ENCODE results near the gene GRPEL1.

GRPEL1 gene

DNA sequence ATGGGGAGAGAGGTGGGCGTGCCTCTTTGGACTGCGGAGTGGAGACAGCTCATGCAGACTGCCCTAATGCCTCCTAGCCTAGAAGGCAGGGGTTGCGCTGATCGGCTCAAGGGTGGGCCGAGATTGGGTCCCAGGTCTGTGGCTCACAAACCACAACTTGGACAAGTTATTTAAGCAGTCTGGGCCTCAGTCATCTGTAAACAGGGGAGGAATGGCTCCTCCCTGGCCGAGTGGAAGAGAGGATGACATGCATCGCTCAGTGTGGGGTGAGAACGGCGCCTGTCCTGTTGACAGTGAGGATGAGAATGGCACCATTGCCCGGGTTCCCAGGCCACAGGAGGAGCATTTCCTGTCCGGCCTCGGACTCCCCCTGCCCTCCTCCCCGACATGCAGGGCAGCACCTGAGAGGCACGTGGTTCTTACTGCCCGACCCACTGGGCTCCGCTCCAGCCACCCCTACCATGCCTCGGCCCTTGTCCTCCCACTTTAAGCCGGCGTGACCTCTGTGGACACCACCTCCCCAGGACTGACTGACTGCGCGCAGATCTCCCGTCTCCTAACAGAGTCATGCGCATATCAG is 40.3 kb upstream of the GRPEL1 start:
- H3K27ac ChIP-seq (ENCODE audit: low read length, poor library complexity, severe bottlenecking) = no peak overlapping the region
- no peaks in the 10 kb centered on the region for H3K36me3 ChIP-seq (ENCODE audit: control insufficient read depth in 1 of 2, insufficient read depth in 2 of 2, low read depth in 1 of 2, low read length in 2 of 2)
- no peaks in the 10 kb centered on the region for H3K79me1 ChIP-seq (replicated peaks; ENCODE audit: low read length, poor library complexity, severe bottlenecking)
- whole genome bisulfite sequencing = 89% methylated on average over 23 of the region's 23 CpGs
- peaks cover 0 to 6% of the 10 kb centered on the region in 2 experiments for H3K27me3 ChIP-seq (ENCODE audit: control insufficient read depth in 1 of 2, insufficient read depth in 1 of 2, low read length in 2 of 2)
- H2AFZ ChIP-seq (ENCODE audit: low read depth, low read length) = no peak overlapping the region
- no peak overlapping the region for H4K8ac ChIP-seq (ENCODE audit: low read length)
- no peak for DNase-seq
- H2BK120ac ChIP-seq (ENCODE audit: low read depth, low read length) = no peak overlapping the region
- H4K91ac ChIP-seq (ENCODE audit: low read length) = no peak overlapping the region
- H3K14ac ChIP-seq (ENCODE audit: low read length in 2 of 2) = no peak overlapping the region
- no peak overlapping the region for H2BK12ac ChIP-seq (ENCODE audit: low read length in 2 of 2)
- H3K4me2 ChIP-seq (ENCODE audit: low read length, poor library complexity, severe bottlenecking) = no peak overlapping the region
- H3K18ac ChIP-seq (ENCODE audit: low read depth in 1 of 2, low read length in 2 of 2) = no peak overlapping the region
- peaks cover 8% of the 10 kb centered on the region for H3K4me1 ChIP-seq (ENCODE audit: control insufficient read depth, insufficient read depth, low read depth, low read length)
- H3K4ac ChIP-seq (ENCODE audit: low read depth in 1 of 2, low read length in 2 of 2) = no peak overlapping the region
- H3K23ac ChIP-seq (ENCODE audit: low read length in 2 of 2) = no peak overlapping the region
- no peak overlapping the region for H3K4me3 ChIP-seq (ENCODE audit: insufficient read depth in 1 of 2, low read depth in 1 of 2, low read length in 2 of 2)
- H3K9me3 ChIP-seq (ENCODE audit: control insufficient read depth, low read length) = no peaks in the 10 kb centered on the region
- no peak overlapping the region for H2AK5ac ChIP-seq (ENCODE audit: low read length, severe bottlenecking)
- no peak overlapping the region for H2BK5ac ChIP-seq (ENCODE audit: low read depth, low read length, poor library complexity, severe bottlenecking)
- no peak overlapping the region for H2BK15ac ChIP-seq (ENCODE audit: low read depth, poor library complexity, severe bottlenecking)
- H3K9ac ChIP-seq (ENCODE audit: low read length) = no peak overlapping the region

DNA sequence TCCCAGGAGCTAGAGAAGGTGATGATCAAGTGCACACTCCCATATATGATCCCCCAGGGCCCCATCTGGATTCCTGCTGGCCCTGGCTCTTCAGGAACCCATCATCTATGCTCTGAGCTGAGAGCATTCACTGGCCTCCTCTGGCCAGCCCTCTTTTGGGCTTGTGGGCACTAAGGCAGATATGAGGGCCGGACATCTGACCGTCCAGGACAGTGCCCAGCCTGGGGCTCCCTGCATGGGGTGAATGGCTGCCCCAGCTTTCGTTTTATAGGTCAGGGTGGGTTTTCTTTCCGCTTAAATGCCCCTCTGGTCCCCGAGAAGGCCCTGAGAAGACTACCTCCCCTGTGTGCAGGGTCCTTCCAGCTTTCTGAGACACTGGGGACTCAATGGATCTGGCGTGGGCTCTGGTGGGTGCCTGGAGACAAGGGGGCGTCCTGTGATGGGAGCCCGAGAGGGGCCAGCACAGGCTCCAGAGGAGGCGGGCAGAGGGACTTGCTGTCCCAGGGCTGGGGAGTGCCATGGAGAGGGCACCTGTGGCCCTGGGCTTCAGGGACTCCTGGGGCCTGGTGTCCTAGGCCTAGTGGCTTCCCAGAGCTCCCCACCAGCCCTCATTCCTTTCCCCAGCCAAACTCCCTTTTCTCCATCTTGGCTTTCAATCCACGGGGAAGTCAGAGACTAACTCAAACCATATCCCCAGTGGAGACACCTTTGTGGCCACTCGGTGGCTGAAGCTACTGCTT is 39.5 kb upstream of the GRPEL1 start:
- H2BK12ac ChIP-seq (ENCODE audit: low read length in 2 of 2) = no peak overlapping the region
- H4K91ac ChIP-seq (ENCODE audit: low read length) = no peak overlapping the region
- WGBS = 86% methylated on average over 10 of the region's 11 CpGs
- H2BK5ac ChIP-seq (ENCODE audit: low read depth, low read length, poor library complexity, severe bottlenecking) = no peak overlapping the region
- no peak overlapping the region for H3K18ac ChIP-seq (ENCODE audit: low read depth in 1 of 2, low read length in 2 of 2)
- H3K4me2 ChIP-seq (ENCODE audit: low read length, poor library complexity, severe bottlenecking) = no peak overlapping the region
- no peaks in the 10 kb centered on the region for H3K36me3 ChIP-seq (ENCODE audit: control insufficient read depth in 1 of 2, insufficient read depth in 2 of 2, low read depth in 1 of 2, low read length in 2 of 2)
- no peak for DNase-seq
- no peak overlapping the region for H4K8ac ChIP-seq (ENCODE audit: low read length)
- H3K79me1 ChIP-seq (replicated peaks; ENCODE audit: low read length, poor library complexity, severe bottlenecking) = no peaks in the 10 kb centered on the region
- no peak overlapping the region for H3K4me3 ChIP-seq (ENCODE audit: insufficient read depth in 1 of 2, low read depth in 1 of 2, low read length in 2 of 2)
- H2AFZ ChIP-seq (ENCODE audit: low read depth, low read length) = no peak overlapping the region
- H2AK5ac ChIP-seq (ENCODE audit: low read length, severe bottlenecking) = no peak overlapping the region
- H3K9ac ChIP-seq (ENCODE audit: low read length) = no peak overlapping the region
- H3K4me1 ChIP-seq (ENCODE audit: control insufficient read depth, insufficient read depth, low read depth, low read length) = peaks cover 13% of the 10 kb centered on the region
- H3K27me3 ChIP-seq (ENCODE audit: control insufficient read depth in 1 of 2, insufficient read depth in 1 of 2, low read length in 2 of 2) = peaks cover 0 to 6% of the 10 kb centered on the region in 2 experiments
- no peaks in the 10 kb centered on the region for H3K9me3 ChIP-seq (ENCODE audit: control insufficient read depth, low read length)
- no peak overlapping the region for H3K4ac ChIP-seq (ENCODE audit: low read depth in 1 of 2, low read length in 2 of 2)
- no peak overlapping the region for H2BK120ac ChIP-seq (ENCODE audit: low read depth, low read length)
- H3K14ac ChIP-seq (ENCODE audit: low read length in 2 of 2) = no peak overlapping the region
- no peak overlapping the region for H2BK15ac ChIP-seq (ENCODE audit: low read depth, poor library complexity, severe bottlenecking)
- no peak overlapping the region for H3K23ac ChIP-seq (ENCODE audit: low read length in 2 of 2)
- H3K27ac ChIP-seq (ENCODE audit: low read length, poor library complexity, severe bottlenecking) = no peak overlapping the region

DNA sequence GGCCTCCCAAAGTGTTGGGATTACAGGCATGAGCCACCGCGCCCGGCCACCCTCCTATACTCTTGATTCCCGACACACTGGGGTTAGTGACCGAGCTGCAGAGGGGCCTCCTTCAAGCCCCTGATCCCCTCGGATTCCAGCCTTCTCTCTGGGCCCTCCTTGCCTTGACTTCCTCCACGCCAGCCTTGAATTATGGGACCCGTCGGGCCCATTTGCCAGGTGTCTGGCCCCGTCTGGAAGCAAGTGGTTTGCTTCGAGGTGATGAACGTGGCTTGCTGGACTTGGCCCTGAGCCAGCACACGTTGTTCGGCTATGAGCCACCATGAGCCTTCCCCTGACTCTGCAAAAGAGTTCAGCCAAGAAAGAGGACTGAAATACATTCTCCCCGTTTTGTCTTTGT is 37.4 kb upstream of the GRPEL1 start:
- Histone ChIP-seq H3K79me1 (replicated peaks; ENCODE audit: low read length, poor library complexity, severe bottlenecking) (no peaks in the 10 kb centered on the region), H3K4me3 (ENCODE audit: insufficient read depth in 1 of 2, low read depth in 1 of 2, low read length in 2 of 2) (no peak overlapping the region), H3K23ac (ENCODE audit: low read length in 2 of 2) (no peak overlapping the region), H4K8ac (ENCODE audit: low read length) (no peak overlapping the region), H3K4me1 (ENCODE audit: control insufficient read depth, insufficient read depth, low read depth, low read length) (peaks cover 20% of the 10 kb centered on the region), H2AFZ (ENCODE audit: low read depth, low read length) (no peak overlapping the region), H3K27me3 (ENCODE audit: control insufficient read depth in 1 of 2, insufficient read depth in 1 of 2, low read length in 2 of 2) (peaks cover 0 to 4% of the 10 kb centered on the region in 2 experiments), H2BK5ac (ENCODE audit: low read depth, low read length, poor library complexity, severe bottlenecking) (no peak overlapping the region), H3K36me3 (ENCODE audit: control insufficient read depth in 1 of 2, insufficient read depth in 2 of 2, low read depth in 1 of 2, low read length in 2 of 2) (no peaks in the 10 kb centered on the region), H4K91ac (ENCODE audit: low read length) (no peak overlapping the region), H3K9me3 (ENCODE audit: control insufficient read depth, low read length) (no peaks in the 10 kb centered on the region), H3K18ac (ENCODE audit: low read depth in 1 of 2, low read length in 2 of 2) (no peak overlapping the region), H3K14ac (ENCODE audit: low read length in 2 of 2) (no peak overlapping the region), H2AK5ac (ENCODE audit: low read length, severe bottlenecking) (no peak overlapping the region), H2BK12ac (ENCODE audit: low read length in 2 of 2) (no peak overlapping the region), H3K4ac (ENCODE audit: low read depth in 1 of 2, low read length in 2 of 2) (no peak overlapping the region), H3K27ac (ENCODE audit: low read length, poor library complexity, severe bottlenecking) (no peak overlapping the region), H2BK120ac (ENCODE audit: low read depth, low read length) (no peak overlapping the region), H2BK15ac (ENCODE audit: low read depth, poor library complexity, severe bottlenecking) (no peak overlapping the region), H3K9ac (ENCODE audit: low read length) (no peak overlapping the region), H3K4me2 (ENCODE audit: low read length, poor library complexity, severe bottlenecking) (no peak overlapping the region)
- no peak for DNase-seq
- WGBS = 82% methylated on average over 15 of the region's 15 CpGs

DNA sequence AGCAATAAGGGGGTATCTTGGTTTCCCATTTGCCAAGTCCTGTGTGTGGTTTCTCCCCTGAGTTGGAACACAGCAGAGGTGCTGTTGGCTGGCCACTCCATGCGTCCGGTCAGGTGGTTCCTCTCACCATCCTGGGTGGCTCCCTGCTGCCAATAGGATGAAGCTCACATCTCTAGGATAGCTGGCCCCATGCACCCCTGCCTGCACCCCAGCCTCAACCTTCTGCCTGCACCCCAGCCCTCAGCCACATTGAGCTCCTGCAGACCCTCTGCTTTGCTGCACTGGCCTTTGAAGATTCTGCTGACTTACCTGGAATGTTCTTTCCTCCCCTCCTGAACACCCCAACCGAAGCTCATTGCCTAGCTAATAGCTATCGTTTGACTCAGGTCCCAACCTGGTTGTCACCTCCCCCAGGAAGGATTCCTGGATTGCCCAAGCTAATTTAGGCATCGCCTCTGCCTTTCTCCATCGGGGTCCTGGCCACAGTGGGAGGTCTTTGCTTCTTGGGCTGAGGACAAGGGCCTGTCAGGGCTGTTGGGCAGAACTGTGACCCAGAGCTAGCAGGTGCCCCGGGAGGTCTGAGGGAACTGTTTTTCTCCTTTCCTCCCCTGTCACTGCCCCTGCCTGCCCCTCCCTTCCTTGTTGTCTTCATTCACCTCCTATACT is 36.6 kb upstream of the GRPEL1 start:
- no peak overlapping the region for H2BK5ac ChIP-seq (ENCODE audit: low read depth, low read length, poor library complexity, severe bottlenecking)
- H2BK120ac ChIP-seq (ENCODE audit: low read depth, low read length) = no peak overlapping the region
- H2AFZ ChIP-seq (ENCODE audit: low read depth, low read length) = no peak overlapping the region
- no peak overlapping the region for H2AK5ac ChIP-seq (ENCODE audit: low read length, severe bottlenecking)
- H3K14ac ChIP-seq (ENCODE audit: low read length in 2 of 2) = no peak overlapping the region
- 82% methylated on average over 7 of the region's 7 CpGs for WGBS
- no peak overlapping the region for H2BK12ac ChIP-seq (ENCODE audit: low read length in 2 of 2)
- no peak overlapping the region for H3K23ac ChIP-seq (ENCODE audit: low read length in 2 of 2)
- no peaks in the 10 kb centered on the region for H3K9me3 ChIP-seq (ENCODE audit: control insufficient read depth, low read length)
- H3K4me3 ChIP-seq (ENCODE audit: insufficient read depth in 1 of 2, low read depth in 1 of 2, low read length in 2 of 2) = no peak overlapping the region
- H3K27ac ChIP-seq (ENCODE audit: low read length, poor library complexity, severe bottlenecking) = no peak overlapping the region
- no peak overlapping the region for H3K4ac ChIP-seq (ENCODE audit: low read depth in 1 of 2, low read length in 2 of 2)
- no peak overlapping the region for H3K4me2 ChIP-seq (ENCODE audit: low read length, poor library complexity, severe bottlenecking)
- peaks cover 0 to 4% of the 10 kb centered on the region in 2 experiments for H3K27me3 ChIP-seq (ENCODE audit: control insufficient read depth in 1 of 2, insufficient read depth in 1 of 2, low read length in 2 of 2)
- no peak overlapping the region for H3K18ac ChIP-seq (ENCODE audit: low read depth in 1 of 2, low read length in 2 of 2)
- no peaks in the 10 kb centered on the region for H3K36me3 ChIP-seq (ENCODE audit: control insufficient read depth in 1 of 2, insufficient read depth in 2 of 2, low read depth in 1 of 2, low read length in 2 of 2)
- no peaks in the 10 kb centered on the region for H3K79me1 ChIP-seq (replicated peaks; ENCODE audit: low read length, poor library complexity, severe bottlenecking)
- peaks cover 20% of the 10 kb centered on the region for H3K4me1 ChIP-seq (ENCODE audit: control insufficient read depth, insufficient read depth, low read depth, low read length)
- H4K8ac ChIP-seq (ENCODE audit: low read length) = no peak overlapping the region
- no peak overlapping the region for H2BK15ac ChIP-seq (ENCODE audit: low read depth, poor library complexity, severe bottlenecking)
- no peak for DNase-seq
- no peak overlapping the region for H3K9ac ChIP-seq (ENCODE audit: low read length)
- H4K91ac ChIP-seq (ENCODE audit: low read length) = no peak overlapping the region
